ENCODE data around the gene OLFM1. TPM values are rescaled to one million over a fixed set of nuclear protein-coding genes. Genes with fewer than 3 reads are reported as not detected.
A peak's percentile ranks its signal among the peaks of the same experiment; 100 is the strongest.

Gene OLFM1
- total RNA-seq, 2 donors from 2014 or later, result 11.0 to 23.2 TPM

GRCh38 chr9:135107581-135108235 lies 20.2 kb downstream of the OLFM1 start:
- Mint-ChIP-seq H3K27ac (peak overlapping the region; percentile 20), H3K9me3 (no peaks in the 10 kb centered on the region), H3K27me3 (ENCODE audit: insufficient read depth) (no peaks in the 10 kb centered on the region), H3K36me3 (ENCODE audit: low read depth) (no peaks in the 10 kb centered on the region), H3K4me1 (peaks cover 18% of the 10 kb centered on the region), H3K4me3 (peak overlapping the region; percentile 16)
- no peaks in the 10 kb centered on the region for H3K4me1 ChIP-seq (ENCODE audit: control insufficient read depth, insufficient read depth, low read length)
- DNase-seq, result no peak
- no peak overlapping the region for H3K9ac ChIP-seq (ENCODE audit: extremely low read depth, low read length, poor library complexity, severe bottlenecking)
- no peak overlapping the region for H3K4me3 ChIP-seq (ENCODE audit: low read length)
- no peaks in the 10 kb centered on the region for H3K9me3 ChIP-seq (ENCODE audit: control insufficient read depth, low read length)
- H3K27me3 ChIP-seq (ENCODE audit: control insufficient read depth, insufficient read depth, low read length, poor library complexity, severe bottlenecking), result no peaks in the 10 kb centered on the region
- no peak for TF ChIP-seq CTCF (conservative IDR thresholded peaks at IDR 0.05)
- H3K27ac ChIP-seq (ENCODE audit: low read depth, low read length), result no peak overlapping the region
- 27 to 45% methylated on average over 3 to 10 of the region's 10 CpGs for WGBS, 2 experiments (ENCODE audit: insufficient coverage in 1 of 2, insufficient read length in 1 of 2)
- H3K36me3 ChIP-seq (ENCODE audit: control insufficient read depth, insufficient read depth, low read length), result no peaks in the 10 kb centered on the region

DNA sequence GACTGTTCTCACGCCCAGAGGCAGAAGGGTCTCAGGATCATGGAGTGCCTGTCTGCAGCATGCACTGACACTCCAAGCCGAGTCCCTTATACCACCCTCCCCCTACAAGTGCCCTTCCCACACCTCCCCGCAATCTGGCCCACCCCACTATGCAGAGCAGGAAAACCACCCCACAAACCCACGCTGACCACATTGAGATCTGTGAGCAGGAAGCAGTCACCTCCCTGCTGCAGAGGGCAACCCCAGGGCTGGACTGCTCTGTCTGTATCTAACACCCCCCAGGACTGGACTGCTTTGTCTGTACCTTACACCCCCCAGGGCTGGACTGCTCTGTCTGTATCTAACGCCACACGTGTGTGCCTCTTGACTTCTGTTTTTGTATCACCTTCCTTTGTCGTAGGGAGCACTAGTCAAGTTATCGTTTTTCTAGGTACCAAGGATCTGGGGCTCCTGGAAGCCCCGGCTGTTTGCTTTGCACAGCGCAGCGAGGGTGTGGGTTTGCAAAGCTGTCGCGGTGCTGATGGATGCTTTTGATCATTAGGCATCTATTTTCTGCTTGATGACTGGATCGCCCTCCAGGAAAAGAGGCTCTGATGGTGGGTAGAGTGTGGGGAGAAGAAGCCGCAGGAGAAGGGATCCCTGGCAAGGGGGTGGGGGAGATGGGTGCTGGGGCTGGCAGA lies 21.5 kb downstream of the OLFM1 start:
- Mint-ChIP-seq H3K4me3 (no peak overlapping the region), H3K27ac (no peak overlapping the region), H3K27me3 (ENCODE audit: insufficient read depth) (no peaks in the 10 kb centered on the region), H3K36me3 (ENCODE audit: low read depth) (no peaks in the 10 kb centered on the region), H3K9me3 (no peaks in the 10 kb centered on the region), H3K4me1 (peaks cover 18% of the 10 kb centered on the region)
- DNase-seq, result no peak
- Histone ChIP-seq H3K36me3 (ENCODE audit: control insufficient read depth, insufficient read depth, low read length) (no peaks in the 10 kb centered on the region), H3K27me3 (ENCODE audit: control insufficient read depth, insufficient read depth, low read length, poor library complexity, severe bottlenecking) (no peaks in the 10 kb centered on the region), H3K9me3 (ENCODE audit: control insufficient read depth, low read length) (no peaks in the 10 kb centered on the region), H3K9ac (ENCODE audit: extremely low read depth, low read length, poor library complexity, severe bottlenecking) (no peak overlapping the region), H3K27ac (ENCODE audit: low read depth, low read length) (no peak overlapping the region), H3K4me3 (ENCODE audit: low read length) (no peak overlapping the region), H3K4me1 (ENCODE audit: control insufficient read depth, insufficient read depth, low read length) (no peaks in the 10 kb centered on the region)
- WGBS, 2 experiments (ENCODE audit: insufficient coverage in 1 of 2, insufficient read length in 1 of 2), result 93 to 96% methylated on average over 9 to 15 of the region's 15 CpGs
- TF ChIP-seq CTCF (conservative IDR thresholded peaks at IDR 0.05), result no peak

DNA sequence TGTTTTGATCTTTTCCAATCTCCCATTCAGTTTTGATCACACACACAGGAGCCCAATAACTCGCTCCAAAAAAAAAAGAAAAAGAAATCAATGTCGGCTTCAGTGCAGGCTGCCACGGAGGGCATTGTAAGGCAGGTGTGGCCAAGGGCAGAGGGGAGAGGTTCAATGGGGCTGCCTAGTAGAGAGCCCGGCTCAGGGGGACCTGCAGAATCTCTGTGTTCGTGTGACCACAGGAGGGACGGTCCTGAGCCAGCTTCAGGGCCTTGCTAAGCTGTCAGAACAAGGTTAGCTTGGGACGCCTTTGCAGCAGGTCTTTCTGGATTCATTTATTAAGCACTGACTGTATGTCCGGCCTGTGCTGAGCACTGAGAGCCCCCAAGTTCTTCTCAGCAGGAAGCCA lies 22.2 kb downstream of the OLFM1 start:
- Mint-ChIP-seq H3K36me3 (ENCODE audit: low read depth) (no peaks in the 10 kb centered on the region), H3K27me3 (ENCODE audit: insufficient read depth) (no peaks in the 10 kb centered on the region), H3K4me1 (peaks cover 18% of the 10 kb centered on the region), H3K4me3 (no peak overlapping the region), H3K27ac (no peak overlapping the region), H3K9me3 (no peaks in the 10 kb centered on the region)
- H3K4me1 ChIP-seq (ENCODE audit: control insufficient read depth, insufficient read depth, low read length), result no peaks in the 10 kb centered on the region
- no peaks in the 10 kb centered on the region for H3K9me3 ChIP-seq (ENCODE audit: control insufficient read depth, low read length)
- no peak for DNase-seq
- no peak for TF ChIP-seq CTCF (conservative IDR thresholded peaks at IDR 0.05)
- no peak overlapping the region for H3K27ac ChIP-seq (ENCODE audit: low read depth, low read length)
- no peaks in the 10 kb centered on the region for H3K27me3 ChIP-seq (ENCODE audit: control insufficient read depth, insufficient read depth, low read length, poor library complexity, severe bottlenecking)
- no peak overlapping the region for H3K9ac ChIP-seq (ENCODE audit: extremely low read depth, low read length, poor library complexity, severe bottlenecking)
- H3K36me3 ChIP-seq (ENCODE audit: control insufficient read depth, insufficient read depth, low read length), result no peaks in the 10 kb centered on the region
- H3K4me3 ChIP-seq (ENCODE audit: low read length), result no peak overlapping the region
- whole genome bisulfite sequencing, 2 experiments (ENCODE audit: insufficient coverage in 1 of 2, insufficient read length in 1 of 2), result 89 to 98% methylated on average over 5 to 8 of the region's 8 CpGs
